Measurements from ENCODE around the gene VENTX. TPM values are rescaled to one million over a fixed set of nuclear protein-coding genes. Genes with fewer than 3 reads are reported as not detected.

The VENTX gene
- polyA plus RNA-seq, 1 donor = 0.22 TPM

Other genes starting within 250 kb of the VENTX start
- gene ADGRA1, start 149.9 kb upstream of the VENTX start, polyA plus RNA-seq (ENCODE audit: insufficient read length) = 4.0 TPM
- gene KNDC1, start 77.6 kb upstream of the VENTX start, polyA plus RNA-seq (ENCODE audit: insufficient read length) = 10.7 TPM
- gene UTF1, start 7.6 kb upstream of the VENTX start, polyA plus RNA-seq (ENCODE audit: insufficient read length) = not detected
- gene ADAM8, start 39.0 kb downstream of the VENTX start, polyA plus RNA-seq (ENCODE audit: insufficient read length) = 3.3 TPM
- 50.3 TPM for gene TUBGCP2, start 71.0 kb downstream of the VENTX start, polyA plus RNA-seq (ENCODE audit: insufficient read length)
- 40.7 TPM for gene ZNF511, start 71.1 kb downstream of the VENTX start, polyA plus RNA-seq (ENCODE audit: insufficient read length)
- not detected for gene CALY, start 99.0 kb downstream of the VENTX start, polyA plus RNA-seq (ENCODE audit: insufficient read length)
- 0.22 TPM for gene PRAP1, start 109.5 kb downstream of the VENTX start, polyA plus RNA-seq (ENCODE audit: insufficient read length)
- 5.4 TPM for gene FUOM, start 120.2 kb downstream of the VENTX start, polyA plus RNA-seq (ENCODE audit: insufficient read length)
- 152 TPM for gene ECHS1, start 135.5 kb downstream of the VENTX start, polyA plus RNA-seq (ENCODE audit: insufficient read length)
- 4.7 TPM for gene PAOX, start 141.4 kb downstream of the VENTX start, polyA plus RNA-seq (ENCODE audit: insufficient read length)
- 47.4 TPM for gene MTG1, start 156.3 kb downstream of the VENTX start, polyA plus RNA-seq (ENCODE audit: insufficient read length)
- gene SPRN, start 186.8 kb downstream of the VENTX start, polyA plus RNA-seq (ENCODE audit: insufficient read length) = 4.6 TPM
- gene SCART1, start 216.1 kb downstream of the VENTX start, polyA plus RNA-seq (ENCODE audit: insufficient read length) = 1.1 TPM

All from hindlimb muscle (tissue), 1 donor.